HepG2 (cell line): ENCODE data around the gene HSP90AA1. TPM values are rescaled to one million over a fixed set of nuclear protein-coding genes. Genes with fewer than 3 reads are reported as not detected.
A peak's percentile ranks its signal among the peaks of the same experiment; 100 is the strongest.

ENCODE experiments used
- ATAC-seq: fragments of 200-7000 bp; cut with Tn5 transposase; 3 replicates; pipeline ENCODE4 v1.9.1; 2020; ENCODE audit warnings: mild to moderate bottlenecking, moderate library complexity
- BruUV-seq: library from RNA; stranded (reverse); fragments of 400-500 nt; replicated peaks from 2 replicates; lab custom pipeline; 2021; lab: Mats Ljungman, UMichigan
- CTCF ChIA-PET: fragments of 300-600 bp; formaldehyde crosslinking; extraction: SDS; loops from one replicate; lab custom pipeline; 2021; ENCODE audit warnings: low total read pairs, inconsistent platforms, low intra/inter-chr PET ratio; lab: Yijun Ruan, JAX
- POLR2A ChIA-PET: fragments of 350-600 bp; sonication (Branson Sonifier 250); formaldehyde crosslinking; loops from one replicate; lab custom pipeline; 2020; ENCODE audit warnings: antibody characterized with exemption, inconsistent platforms; lab: Yijun Ruan, JAX
- DNase-seq: peaks from one replicate; pipeline ENCODE4 v3.0.0-alpha.2; 2015; ENCODE audit warnings: low spot score
- FAIRE-seq: peaks from 3 replicates; lab custom pipeline; 2011; peaks lifted over from hg19 to GRCh38; lab: Jason Lieb, UNC
- H2AFZ ChIP-seq: one replicate; pipeline ENCODE4 v1.6.1; 2011; ENCODE audit warnings: low read length, inconsistent platforms
- H3K27ac ChIP-seq: fragments of 300-600 bp; 3 replicates; pipeline ENCODE4 v1.8.0; 2011; ENCODE audit warnings: mixed run types, mild to moderate bottlenecking, mixed read lengths, low read length, inconsistent platforms; ENCODE audit not compliant: insufficient read depth; ENCODE audit errors: extremely low read length
- H3K27me3 ChIP-seq, 2 experiments: fragments of 200-600 bp in 1 of 2; 2 replicates in 1 of 2; 3 replicates in 1 of 2; pipeline versions ENCODE4 v1.6.0 to v1.8.0; 2011; ENCODE audit warnings: low read length in 2 of 2, mild to moderate bottlenecking in 2 of 2, moderate library complexity in 2 of 2, inconsistent platforms in 1 of 2; ENCODE audit not compliant: insufficient read depth in 2 of 2, control insufficient read depth in 1 of 2
- H3K36me3 ChIP-seq, 2 experiments: fragments of 200-600 bp in 1 of 2; replicated peaks in 1 of 2; 2 replicates in 1 of 2; 3 replicates in 1 of 2; pipeline versions ENCODE4 v1.5.1 to v1.8.0; 2011; ENCODE audit warnings: low read length in 2 of 2, inconsistent platforms in 1 of 2; ENCODE audit not compliant: insufficient read depth in 2 of 2, control insufficient read depth in 1 of 2
- H3K4me1 ChIP-seq: 2 replicates; pipeline ENCODE4 v1.5.1; 2012; ENCODE audit warnings: low read length, inconsistent platforms; ENCODE audit not compliant: insufficient read depth
- H3K4me2 ChIP-seq: 2 replicates; pipeline ENCODE4 v1.6.0; 2011; ENCODE audit warnings: low read depth, low read length, inconsistent platforms
- H3K4me3 ChIP-seq, 3 experiments: fragments of 200-600 bp in 1 of 3; sonication (generic), shearing (Covaris generic) in 1 of 3; replicated peaks in 1 of 3; 2 replicates each; pipeline ENCODE4 v1.5.1; 2011 to 2016; ENCODE audit warnings: low read length in 3 of 3, inconsistent platforms in 2 of 3, low read depth in 2 of 3, mild to moderate bottlenecking in 2 of 3, control low read depth in 1 of 3, mixed read lengths in 1 of 3; ENCODE audit not compliant: insufficient read depth in 1 of 3
- H3K79me2 ChIP-seq: one replicate; pipeline ENCODE4 v1.6.1; 2011; ENCODE audit warnings: low read length, inconsistent platforms; ENCODE audit not compliant: insufficient read depth
- H3K9ac ChIP-seq: 2 replicates; pipeline ENCODE4 v1.6.0; 2011; ENCODE audit warnings: mild to moderate bottlenecking, low read depth, low read length, inconsistent platforms; ENCODE audit not compliant: insufficient read depth
- H3K9me3 ChIP-seq: 2 replicates; pipeline ENCODE4 v1.5.1; 2012; ENCODE audit warnings: mild to moderate bottlenecking, low read length
- H4K20me1 ChIP-seq: 2 replicates; pipeline ENCODE4 v1.6.0; 2011; ENCODE audit warnings: inconsistent platforms, mild to moderate bottlenecking, low read length, moderate library complexity; ENCODE audit not compliant: insufficient read depth
- AGO2 ChIP-seq: fragments of 200-400 bp; formaldehyde crosslinking; optimal IDR thresholded peaks from 2 replicates; pipeline ENCODE3; 2017; ENCODE audit warnings: mild to moderate bottlenecking, low read depth, low read length, moderate library complexity
- NFYC ChIP-seq: IDR thresholded peaks from 2 replicates; pipeline ENCODE4 v1.6.1; 2016; ENCODE audit warnings: missing genetic modification reagents, missing compliant biosample characterization
- ZNF629 ChIP-seq: sonication (generic); formaldehyde crosslinking; conservative IDR thresholded peaks from 2 replicates; pipeline ENCODE4 v1.5.0; 2020; ENCODE audit warnings: missing genetic modification reagents
- WGBS: methylation state at CpG from one replicate; pipeline ENCODE4 v1.1.6; 2017; ENCODE audit warnings: low lambda C conversion rate; 5-methylcytosine and 5-hydroxymethylcytosine counted together
- in situ Hi-C: cut with HindIII; loops from 2 replicates; pipeline ENCODE4 v1.10.0; 2017; ENCODE audit warnings: low pct_unique_long_range_greater_than_20kb; ENCODE audit not compliant: extremely low pct_ligation_motif_present
- intact Hi-C: fragments of 100-400 bp; cut with micrococcal nuclease; formaldehyde crosslinking; loops from one replicate; pipeline ENCODE4 v1.10.0; 2022; ENCODE audit not compliant: unreplicated experiment
- polyA plus RNA-seq, 8 experiments: library from polyadenylated mRNA; depleted of rRNA in 3 of 8; stranded (reverse) in 7 of 8; unstranded in 1 of 8; fragments of >200 nt; fragmentation: Illumina TruSeq in 4 of 8; extraction: Trizol in 4 of 8; gene quantifications; 2 replicates each; pipeline versions ENCODE4 v1.2.1 to v1.2.3, GENCODE V29; 2011 to 2016; ENCODE audit warnings: low read depth in 4 of 8, missing spikeins in 1 of 8, mixed read lengths in 1 of 8; ENCODE audit not compliant: insufficient read depth in 1 of 8
- total RNA-seq, 5 experiments: library from RNA; depleted of rRNA; stranded (reverse); fragments of >200 nt; fragmentation: Illumina TruSeq; extraction: Trizol; gene quantifications; 2 replicates each; pipeline ENCODE4 v1.2.3, GENCODE V29; 2016; ENCODE audit warnings: low read depth in 1 of 5

The HSP90AA1 gene
- total and polyA plus RNA-seq, 2 of the 13 experiments (the other 11 are each of a cell fraction or from before 2014, with no cell fraction given): 262 to 636 TPM

- Histone ChIP-seq H3K4me3 (no peak overlapping the region), H3K9ac (no peak overlapping the region), H3K9me3 (no peaks in the 10 kb centered on the region), H3K27ac (no peak overlapping the region), H2AFZ (no peak overlapping the region), H4K20me1 (no peaks in the 10 kb centered on the region), H3K79me2 (no peaks in the 10 kb centered on the region), H3K4me2 (no peak overlapping the region), H3K36me3 (peaks cover 23 to 44% of the 10 kb centered on the region in 2 experiments), H3K27me3 (no peaks in the 10 kb centered on the region), H3K4me1 (no peaks in the 10 kb centered on the region)
- intact Hi-C loops: no loop called here
- ATAC-seq (no peak), DNase-seq (no peak), FAIRE-seq (no peak)
- CTCF ChIA-PET: no interaction called here
- in situ Hi-C loops: no loop called here
- no TSS peak for BruUV-seq
- POLR2A ChIA-PET: no interaction called here
- 93% methylated on average over 5 of the region's 25 CpGs for WGBS
- TF ChIP-seq ZNF629 (no peak), AGO2 (peak; percentile 58)
- TF ChIP-seq, all 625 proteins: peak for 1
These were observed 37.4 kb downstream of the HSP90AA1 start for GRCh38 chr14:102049258-102050025.

DNA sequence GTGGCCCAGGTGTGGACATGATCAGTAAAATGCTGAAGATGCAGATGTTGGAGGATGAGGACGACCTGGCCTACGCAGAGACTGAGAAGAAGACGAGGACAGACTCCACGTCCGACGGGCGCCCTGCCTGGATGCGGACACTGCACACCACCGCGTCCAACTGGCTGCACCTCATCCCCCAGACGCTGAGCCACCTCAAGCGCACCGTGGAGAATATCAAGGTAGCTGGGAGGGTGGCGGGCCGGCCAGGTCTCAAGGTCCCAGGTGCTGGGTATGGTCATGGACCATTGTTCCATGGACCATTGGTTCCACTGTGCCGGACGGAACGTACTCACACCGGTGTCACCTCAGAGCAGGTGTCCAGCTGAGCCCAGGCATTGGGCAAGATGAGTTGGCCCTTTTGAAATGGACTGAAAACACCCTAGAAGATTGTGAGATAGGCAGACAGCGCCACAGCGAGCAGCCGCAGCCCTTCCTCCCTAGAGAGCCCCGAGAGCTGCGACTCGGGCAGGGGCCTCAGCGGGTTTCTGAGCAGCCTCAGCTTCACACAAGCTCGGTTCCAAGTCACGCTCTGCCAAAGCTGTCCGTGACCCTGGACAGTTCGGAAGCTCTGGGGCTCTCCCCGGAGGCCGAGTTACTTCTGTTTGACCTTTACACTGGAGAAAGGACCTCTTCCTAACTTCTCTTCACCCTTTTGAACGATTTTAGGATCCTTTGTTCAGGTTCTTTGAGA lies 38.9 kb downstream of the HSP90AA1 start:
- DNase-seq (no peak), ATAC-seq (no peak), FAIRE-seq (no peak)
- Histone ChIP-seq H3K9me3 (no peaks in the 10 kb centered on the region), H4K20me1 (no peaks in the 10 kb centered on the region), H3K27me3 (no peaks in the 10 kb centered on the region), H3K27ac (no peak overlapping the region), H3K79me2 (no peaks in the 10 kb centered on the region), H3K4me3 (no peak overlapping the region), H3K36me3 (peaks cover 34 to 58% of the 10 kb centered on the region in 2 experiments), H3K4me2 (no peak overlapping the region), H2AFZ (no peak overlapping the region), H3K4me1 (no peaks in the 10 kb centered on the region), H3K9ac (no peak overlapping the region)
- POLR2A ChIA-PET: no interaction called here
- BruUV-seq: no TSS peak
- in situ Hi-C loops (no loop called here), intact Hi-C loops (no loop called here)
- TF ChIP-seq NFYC (CRISPR knock-in tag): no peak
- TF ChIP-seq AGO2: peak; percentile 45
- WGBS: 87% methylated on average over 20 of the region's 33 CpGs
- CTCF ChIA-PET: interaction anchor here (2.0 kb wide), 1 partner anchor 48 kb away, joined by 18 read pairs; no protein-coding TSS in a partner anchor
